Neural cell (in vitro differentiated cells): Measurements from ENCODE around the gene VASN. TPM values are rescaled to one million over a fixed set of nuclear protein-coding genes. Genes with fewer than 3 reads are reported as not detected.

Experiments used
- H2AFZ ChIP-seq: fragments of 200-600, 300-800 bp; sonication (generic), shearing (Covaris generic); 2 replicates; pipeline ENCODE4 v1.6.0; 2014; ENCODE audit warnings: low read depth, mild to moderate bottlenecking, antibody characterized with exemption, low read length, moderate library complexity
- H3F3A ChIP-seq: fragments of 200-600 bp; shearing (Covaris generic); 2 replicates; pipeline ENCODE4 v1.6.1; 2016; ENCODE audit warnings: mild to moderate bottlenecking, moderate library complexity, mixed read lengths, antibody characterized with exemption, low read length; ENCODE audit not compliant: insufficient read depth, poor library complexity, severe bottlenecking
- H3K27ac ChIP-seq: fragments of 200-600, 300-800 bp; sonication (generic), shearing (Covaris generic); 2 replicates; pipeline ENCODE4 v1.5.1; 2014; ENCODE audit warnings: mild to moderate bottlenecking, low read length, moderate library complexity
- H3K27me3 ChIP-seq: fragments of 300-800, 200-600 bp; sonication (generic), shearing (Covaris generic); 2 replicates; pipeline ENCODE4 v1.6.0; 2014; ENCODE audit warnings: mild to moderate bottlenecking, low read depth, low read length, moderate library complexity; ENCODE audit not compliant: insufficient read depth
- H3K36me3 ChIP-seq: fragments of 300-800, 200-600 bp; sonication (generic), shearing (Covaris generic); 2 replicates; pipeline ENCODE4 v1.5.1; 2014; ENCODE audit warnings: mild to moderate bottlenecking, antibody characterized with exemption, low read length, moderate library complexity; ENCODE audit not compliant: insufficient read depth
- H3K4me2 ChIP-seq: fragments of 300-800, 200-600 bp; sonication (generic), shearing (Covaris generic); 2 replicates; pipeline ENCODE4 v1.6.0; 2014; ENCODE audit warnings: mild to moderate bottlenecking, low read length
- H3K4me3 ChIP-seq: fragments of 300-800, 200-600 bp; sonication (generic), shearing (Covaris generic); 2 replicates; pipeline ENCODE4 v1.5.1; 2014; ENCODE audit warnings: mild to moderate bottlenecking, low read length, moderate library complexity
- H3K79me2 ChIP-seq: fragments of 200-600 bp; shearing (Covaris generic); replicated peaks from 2 replicates; pipeline ENCODE4 v1.6.0; 2014; ENCODE audit warnings: mild to moderate bottlenecking, low read length, moderate library complexity; ENCODE audit not compliant: insufficient read depth
- H3K9ac ChIP-seq: fragments of 300-800, 200-600 bp; sonication (generic), shearing (Covaris generic); 2 replicates; pipeline ENCODE4 v1.6.1; 2016; ENCODE audit warnings: mild to moderate bottlenecking, low read length, mixed read lengths
- H3K9me2 ChIP-seq: fragments of 200-600 bp; shearing (Covaris generic); 2 replicates; pipeline ENCODE4 v1.6.1; 2016; ENCODE audit warnings: mild to moderate bottlenecking, low read length, mixed read lengths; ENCODE audit not compliant: insufficient read depth
- H3K9me3 ChIP-seq: fragments of 200-600, 300-800 bp; sonication (generic), shearing (Covaris generic); 2 replicates; pipeline ENCODE4 v1.6.1; 2016; ENCODE audit warnings: mild to moderate bottlenecking, mixed run types, low read length, moderate library complexity, mixed read lengths
- H4K20me1 ChIP-seq: fragments of 200-600 bp; shearing (Covaris generic); 2 replicates; pipeline ENCODE4 v1.6.1; 2016; ENCODE audit warnings: mild to moderate bottlenecking, mixed run types; ENCODE audit not compliant: insufficient read depth
- EP300 ChIP-seq: fragments of 450-650 bp; conservative IDR thresholded peaks from 2 replicates; pipeline ENCODE4 v1.6.1; 2014; ENCODE audit warnings: antibody characterized with exemption, mild to moderate bottlenecking, moderate library complexity; ENCODE audit not compliant: poor library complexity, severe bottlenecking
- EZH2 ChIP-seq: fragments of 200-600, 300-800 bp; shearing (Covaris generic), sonication (generic); IDR thresholded peaks from 2 replicates; pipeline ENCODE4 v1.6.1; 2014; ENCODE audit warnings: antibody characterized with exemption, low read length, borderline replicate concordance, mild to moderate bottlenecking; ENCODE audit not compliant: insufficient read depth, poor library complexity, severe bottlenecking
- MXI1 ChIP-seq: fragments of 450-650 bp; conservative IDR thresholded peaks from 2 replicates; pipeline ENCODE4 v1.6.1; 2014; ENCODE audit warnings: antibody characterized with exemption, mild to moderate bottlenecking; ENCODE audit not compliant: poor library complexity, severe bottlenecking
- POLR2AphosphoS5 ChIP-seq: IDR thresholded peaks from 2 replicates; pipeline ENCODE4 v1.6.1; 2012
- RAD21 ChIP-seq: fragments of 450-650 bp; conservative IDR thresholded peaks from 2 replicates; pipeline ENCODE4 v1.6.1; 2014; ENCODE audit warnings: antibody characterized with exemption, mild to moderate bottlenecking, moderate library complexity
- REST ChIP-seq: IDR thresholded peaks from 2 replicates; pipeline ENCODE4 v1.6.1; 2012; ENCODE audit warnings: borderline replicate concordance
- SMC3 ChIP-seq: fragments of 450-650 bp; conservative IDR thresholded peaks from 2 replicates; pipeline ENCODE4 v1.6.1; 2014; ENCODE audit warnings: antibody characterized with exemption, mild to moderate bottlenecking, moderate library complexity; ENCODE audit not compliant: poor library complexity
- TAF1 ChIP-seq: IDR thresholded peaks from 2 replicates; pipeline ENCODE4 v1.6.1; 2012; ENCODE audit warnings: low read depth
- polyA plus RNA-seq: library from polyadenylated mRNA; depleted of rRNA; stranded (reverse); fragments of >200 nt; gene quantifications from 2 replicates; pipeline ENCODE4 v1.2.3, GENCODE V29; 2014
- TF ChIP-seq, protein P1 (sequence below): fragments of 450-650 bp; IDR thresholded peaks from 2 replicates; pipeline ENCODE4 v1.5.1; 2014; ENCODE audit warnings: antibody characterized with exemption, mild to moderate bottlenecking, moderate library complexity; ENCODE audit not compliant: poor library complexity, severe bottlenecking

VASN gene
- polyA plus RNA-seq, 1 donor from 2014 or later, result 0.57 TPM

DNA sequence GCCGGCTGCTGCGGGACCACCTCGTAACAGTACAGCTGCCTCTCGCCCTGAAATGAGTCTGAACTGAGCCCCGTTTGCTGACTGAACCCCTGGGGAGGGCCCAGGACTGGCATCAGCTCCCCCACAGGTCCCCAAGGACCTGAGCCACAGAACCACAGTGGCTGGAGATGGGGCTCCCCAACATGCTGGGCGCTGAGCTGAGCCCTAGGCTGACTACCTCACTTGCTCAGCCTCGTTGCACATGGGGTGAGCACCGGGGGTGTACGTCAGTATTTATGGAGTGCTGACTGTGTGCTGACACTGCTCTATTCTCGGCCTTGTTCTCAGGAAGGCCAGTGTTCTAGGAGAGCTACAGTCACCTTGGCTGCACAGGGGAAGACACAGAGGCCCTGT, 6.6 kb upstream of the VASN start:
- no peak overlapping the region for H3K4me2 ChIP-seq
- no peaks in the 10 kb centered on the region for H3K9me3 ChIP-seq
- H2AFZ ChIP-seq, result no peak overlapping the region
- H4K20me1 ChIP-seq, result no peaks in the 10 kb centered on the region
- H3K9ac ChIP-seq, result no peak overlapping the region
- H3F3A ChIP-seq, result no peaks in the 10 kb centered on the region
- no peak overlapping the region for H3K27ac ChIP-seq
- H3K79me2 ChIP-seq, result no peaks in the 10 kb centered on the region
- TF ChIP-seq EZH2 (no peak), MXI1 (no peak), REST (no peak), POLR2AphosphoS5 (no peak), EP300 (no peak), TAF1 (no peak), RAD21 (no peak), SMC3 (no peak)
- TF ChIP-seq, protein P1, sequence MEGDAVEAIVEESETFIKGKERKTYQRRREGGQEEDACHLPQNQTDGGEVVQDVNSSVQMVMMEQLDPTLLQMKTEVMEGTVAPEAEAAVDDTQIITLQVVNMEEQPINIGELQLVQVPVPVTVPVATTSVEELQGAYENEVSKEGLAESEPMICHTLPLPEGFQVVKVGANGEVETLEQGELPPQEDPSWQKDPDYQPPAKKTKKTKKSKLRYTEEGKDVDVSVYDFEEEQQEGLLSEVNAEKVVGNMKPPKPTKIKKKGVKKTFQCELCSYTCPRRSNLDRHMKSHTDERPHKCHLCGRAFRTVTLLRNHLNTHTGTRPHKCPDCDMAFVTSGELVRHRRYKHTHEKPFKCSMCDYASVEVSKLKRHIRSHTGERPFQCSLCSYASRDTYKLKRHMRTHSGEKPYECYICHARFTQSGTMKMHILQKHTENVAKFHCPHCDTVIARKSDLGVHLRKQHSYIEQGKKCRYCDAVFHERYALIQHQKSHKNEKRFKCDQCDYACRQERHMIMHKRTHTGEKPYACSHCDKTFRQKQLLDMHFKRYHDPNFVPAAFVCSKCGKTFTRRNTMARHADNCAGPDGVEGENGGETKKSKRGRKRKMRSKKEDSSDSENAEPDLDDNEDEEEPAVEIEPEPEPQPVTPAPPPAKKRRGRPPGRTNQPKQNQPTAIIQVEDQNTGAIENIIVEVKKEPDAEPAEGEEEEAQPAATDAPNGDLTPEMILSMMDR, result no peak
- H3K9me2 ChIP-seq, result no peaks in the 10 kb centered on the region
- no peaks in the 10 kb centered on the region for H3K27me3 ChIP-seq
- no peaks in the 10 kb centered on the region for H3K36me3 ChIP-seq
- H3K4me3 ChIP-seq, result no peak overlapping the region

- no peak overlapping the region for H3K4me2 ChIP-seq
- H3K79me2 ChIP-seq, result no peaks in the 10 kb centered on the region
- no peaks in the 10 kb centered on the region for H4K20me1 ChIP-seq
- no peaks in the 10 kb centered on the region for H3F3A ChIP-seq
- H2AFZ ChIP-seq, result no peak overlapping the region
- H3K9me3 ChIP-seq, result no peaks in the 10 kb centered on the region
- no peaks in the 10 kb centered on the region for H3K9me2 ChIP-seq
- H3K36me3 ChIP-seq, result no peaks in the 10 kb centered on the region
- H3K4me3 ChIP-seq, result no peak overlapping the region
- H3K9ac ChIP-seq, result no peak overlapping the region
- no peak overlapping the region for H3K27ac ChIP-seq
- H3K27me3 ChIP-seq, result no peaks in the 10 kb centered on the region
- TF ChIP-seq TAF1, result no peak
- no peak for TF ChIP-seq EZH2
- no peak for TF ChIP-seq EP300
- TF ChIP-seq MXI1, result no peak
- no peak for TF ChIP-seq RAD21
- no peak for TF ChIP-seq REST
- TF ChIP-seq SMC3, result no peak
Observed at GRCh38 chr16:4365615-4366014, 6.0 kb upstream of the VASN start.
